Osteoblast (primary cell): ENCODE data around the gene ENDOD1. TPM values are rescaled to one million over a fixed set of nuclear protein-coding genes. Genes with fewer than 3 reads are reported as not detected.

Source experiments
- DNase-seq: peaks from one replicate; pipeline ENCODE4 v3.0.0; 2011; ENCODE audit warnings: low spot score, mixed read lengths; ENCODE audit not compliant: insufficient read length; ENCODE audit errors: missing footprints
- H2AFZ ChIP-seq: 2 replicates; pipeline ENCODE4 v1.6.0; 2011; ENCODE audit warnings: mild to moderate bottlenecking, low read length
- H3K27ac ChIP-seq: 2 replicates; pipeline ENCODE4 v1.5.1; 2011; ENCODE audit warnings: mild to moderate bottlenecking, low read depth, low read length, moderate library complexity
- H3K27me3 ChIP-seq: 2 replicates; pipeline ENCODE4 v1.6.0; 2012; ENCODE audit warnings: mild to moderate bottlenecking, control low read depth, inconsistent platforms, low read length, moderate library complexity; ENCODE audit not compliant: insufficient read depth
- H3K36me3 ChIP-seq: 2 replicates; pipeline ENCODE4 v1.5.1; 2011; ENCODE audit warnings: mild to moderate bottlenecking, low read length, control low read depth, moderate library complexity; ENCODE audit not compliant: insufficient read depth
- H3K4me1 ChIP-seq: 2 replicates; pipeline ENCODE4 v1.5.1; 2011; ENCODE audit warnings: mild to moderate bottlenecking, low read length, control low read depth, moderate library complexity; ENCODE audit not compliant: insufficient read depth
- H3K4me2 ChIP-seq: 2 replicates; pipeline ENCODE4 v1.6.0; 2011; ENCODE audit warnings: mild to moderate bottlenecking, low read length; ENCODE audit not compliant: insufficient read depth
- H3K4me3 ChIP-seq: fragments of 200-600 bp; sonication (generic); 3 replicates; pipeline ENCODE4 v1.5.1; 2012; ENCODE audit warnings: mild to moderate bottlenecking, low read length, inconsistent platforms; ENCODE audit not compliant: insufficient read depth
- H3K79me2 ChIP-seq: 2 replicates; pipeline ENCODE4 v1.6.0; 2012; ENCODE audit warnings: mild to moderate bottlenecking, low read length, control low read depth, inconsistent platforms; ENCODE audit not compliant: insufficient read depth
- H3K9me3 ChIP-seq: 2 replicates; pipeline ENCODE4 v1.5.1; 2011; ENCODE audit warnings: low read depth, low read length, control low read depth
- H4K20me1 ChIP-seq: 2 replicates; pipeline ENCODE4 v1.6.0; 2012; ENCODE audit warnings: mild to moderate bottlenecking, low read length, control low read depth; ENCODE audit not compliant: insufficient read depth
- CTCF ChIP-seq: IDR thresholded peaks from 2 replicates; pipeline ENCODE4 v1.5.1; 2011; ENCODE audit warnings: mild to moderate bottlenecking, low read depth, low read length, moderate library complexity; ENCODE audit errors: extremely low read depth
- total RNA-seq: library from RNA; depleted of rRNA; stranded (reverse); fragments of >200 nt; gene quantifications from 2 replicates; pipeline ENCODE4 v1.2.3, GENCODE V29; 2012

ENDOD1 gene
- total RNA-seq, 1 donor, result 44.2 TPM

- Histone ChIP-seq H3K79me2 (no peaks in the 10 kb centered on the region), H4K20me1 (no peaks in the 10 kb centered on the region), H3K9me3 (no peaks in the 10 kb centered on the region), H3K4me1 (peaks cover 3% of the 10 kb centered on the region), H2AFZ (peak overlapping the region; percentile 3), H3K27me3 (no peaks in the 10 kb centered on the region), H3K27ac (no peak overlapping the region), H3K4me3 (no peak overlapping the region), H3K36me3 (no peaks in the 10 kb centered on the region), H3K4me2 (no peak overlapping the region)
- TF ChIP-seq CTCF, result no peak
- peak; percentile 58 for DNase-seq
Observed at GRCh38 chr11:95156133-95156721, 66.6 kb downstream of the ENDOD1 start.

- Histone ChIP-seq H3K9me3 (no peaks in the 10 kb centered on the region), H3K4me1 (peaks cover 3% of the 10 kb centered on the region), H3K4me3 (no peak overlapping the region), H3K79me2 (no peaks in the 10 kb centered on the region), H4K20me1 (no peaks in the 10 kb centered on the region), H3K4me2 (no peak overlapping the region), H3K36me3 (no peaks in the 10 kb centered on the region), H3K27me3 (no peaks in the 10 kb centered on the region), H2AFZ (peak overlapping the region; percentile 10), H3K27ac (no peak overlapping the region)
- no peak for TF ChIP-seq CTCF
- no peak for DNase-seq
Observed at GRCh38 chr11:95156916-95157541, 67.4 kb downstream of the ENDOD1 start.

GRCh38 chr11:95157824-95158223 is 68.2 kb downstream of the ENDOD1 start:
- Histone ChIP-seq H3K4me1 (peaks cover 3% of the 10 kb centered on the region), H4K20me1 (no peaks in the 10 kb centered on the region), H3K36me3 (no peaks in the 10 kb centered on the region), H2AFZ (no peak overlapping the region), H3K27ac (no peak overlapping the region), H3K4me3 (no peak overlapping the region), H3K9me3 (no peaks in the 10 kb centered on the region), H3K4me2 (no peak overlapping the region), H3K79me2 (no peaks in the 10 kb centered on the region), H3K27me3 (no peaks in the 10 kb centered on the region)
- DNase-seq, result no peak
- TF ChIP-seq CTCF, result no peak

- Histone ChIP-seq H2AFZ (no peak overlapping the region), H3K36me3 (no peaks in the 10 kb centered on the region), H3K79me2 (no peaks in the 10 kb centered on the region), H3K9me3 (no peaks in the 10 kb centered on the region), H4K20me1 (no peaks in the 10 kb centered on the region), H3K27me3 (no peaks in the 10 kb centered on the region), H3K4me2 (no peak overlapping the region), H3K27ac (no peak overlapping the region), H3K4me3 (no peak overlapping the region), H3K4me1 (no peaks in the 10 kb centered on the region)
- TF ChIP-seq CTCF, result no peak
- DNase-seq, result no peak
Observed at GRCh38 chr11:95161248-95161647, 71.6 kb downstream of the ENDOD1 start.
